SK-N-MC (cell line): ENCODE data around the gene INSR.

Experiments used
- EZH2 ChIP-seq: fragments of 200-600 bp; sonication (generic); IDR thresholded peaks from one replicate; pipeline ENCODE4 v1.6.1; 2017; ENCODE audit warnings: antibody characterized with exemption
- POLR2AphosphoS5 ChIP-seq: IDR thresholded peaks from 2 replicates; pipeline ENCODE4 v1.6.1; 2012; ENCODE audit warnings: mild to moderate bottlenecking, low read depth, low read length, borderline replicate concordance

GRCh38 chr19:7242601-7243258, 51.5 kb downstream of the INSR start:
- no peak for TF ChIP-seq POLR2AphosphoS5
- TF ChIP-seq EZH2, result no peak
